WERI-Rb-1 (cell line): ENCODE data around the gene ABCC11.

Experiments used
- DNase-seq: peaks from one replicate; pipeline ENCODE4 v3.0.0-alpha.2; 2020
- H3K27ac ChIP-seq: fragments of 250-450 bp; sonication (Bioruptor Pico); 2 replicates; pipeline ENCODE4 v1.5.1; 2020; ENCODE audit warnings: mild to moderate bottlenecking, moderate library complexity
- H3K27me3 ChIP-seq: fragments of 250-450 bp; sonication (Bioruptor Pico); 2 replicates; pipeline ENCODE4 v1.5.1; 2021; ENCODE audit warnings: mild to moderate bottlenecking, low read depth, moderate library complexity; ENCODE audit not compliant: insufficient read depth, severe bottlenecking
- H3K36me3 ChIP-seq: fragments of 250-450 bp; sonication (Bioruptor Pico); 2 replicates; pipeline ENCODE4 v1.5.1; 2020; ENCODE audit warnings: mild to moderate bottlenecking, moderate library complexity
- H3K4me3 ChIP-seq: 2 replicates; pipeline ENCODE4 v1.5.1; 2011; ENCODE audit warnings: low read depth, mild to moderate bottlenecking, control low read depth, low read length
- H3K9me3 ChIP-seq: fragments of 250-450 bp; sonication (Bioruptor Pico); 2 replicates; pipeline ENCODE4 v1.5.1; 2021; ENCODE audit warnings: mild to moderate bottlenecking, moderate library complexity; ENCODE audit not compliant: severe bottlenecking
- TF ChIP-seq, protein P1 (sequence below): IDR thresholded peaks from 2 replicates; pipeline ENCODE4 v1.5.1; 2011; ENCODE audit warnings: low read depth, mild to moderate bottlenecking, control low read depth, inconsistent platforms, low read length

ABCC11 gene

DNA sequence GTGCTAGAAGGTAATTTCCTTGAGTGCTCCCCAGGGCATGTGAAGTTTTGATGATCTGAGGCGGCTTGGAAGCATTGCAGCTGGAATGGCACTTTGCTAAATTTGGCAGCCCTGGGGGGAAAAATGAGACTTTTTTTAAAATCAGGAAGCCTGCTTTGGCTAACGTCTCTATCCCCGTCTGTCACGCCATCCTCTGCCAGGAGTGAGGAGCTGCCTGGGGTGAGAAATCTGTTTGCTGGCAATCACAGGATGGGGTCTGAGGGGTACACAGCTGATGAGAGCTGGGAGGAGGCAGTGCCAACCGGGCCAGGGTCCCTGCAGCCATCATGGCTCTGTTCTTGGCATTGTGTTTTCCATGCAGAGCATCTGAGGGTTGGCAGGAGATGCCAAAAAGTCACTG, 93.6 kb downstream of the ABCC11 start:
- TF ChIP-seq, protein P1, sequence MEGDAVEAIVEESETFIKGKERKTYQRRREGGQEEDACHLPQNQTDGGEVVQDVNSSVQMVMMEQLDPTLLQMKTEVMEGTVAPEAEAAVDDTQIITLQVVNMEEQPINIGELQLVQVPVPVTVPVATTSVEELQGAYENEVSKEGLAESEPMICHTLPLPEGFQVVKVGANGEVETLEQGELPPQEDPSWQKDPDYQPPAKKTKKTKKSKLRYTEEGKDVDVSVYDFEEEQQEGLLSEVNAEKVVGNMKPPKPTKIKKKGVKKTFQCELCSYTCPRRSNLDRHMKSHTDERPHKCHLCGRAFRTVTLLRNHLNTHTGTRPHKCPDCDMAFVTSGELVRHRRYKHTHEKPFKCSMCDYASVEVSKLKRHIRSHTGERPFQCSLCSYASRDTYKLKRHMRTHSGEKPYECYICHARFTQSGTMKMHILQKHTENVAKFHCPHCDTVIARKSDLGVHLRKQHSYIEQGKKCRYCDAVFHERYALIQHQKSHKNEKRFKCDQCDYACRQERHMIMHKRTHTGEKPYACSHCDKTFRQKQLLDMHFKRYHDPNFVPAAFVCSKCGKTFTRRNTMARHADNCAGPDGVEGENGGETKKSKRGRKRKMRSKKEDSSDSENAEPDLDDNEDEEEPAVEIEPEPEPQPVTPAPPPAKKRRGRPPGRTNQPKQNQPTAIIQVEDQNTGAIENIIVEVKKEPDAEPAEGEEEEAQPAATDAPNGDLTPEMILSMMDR = no peak
- Histone ChIP-seq H3K27me3 (no peaks in the 10 kb centered on the region), H3K9me3 (no peaks in the 10 kb centered on the region), H3K4me3 (no peak overlapping the region), H3K27ac (no peak overlapping the region), H3K36me3 (no peaks in the 10 kb centered on the region)
- no peak for DNase-seq

GRCh38 chr16:48152226-48152625, 95.1 kb downstream of the ABCC11 start:
- H3K27me3 ChIP-seq = no peaks in the 10 kb centered on the region
- H3K4me3 ChIP-seq = no peak overlapping the region
- DNase-seq = no peak
- no peaks in the 10 kb centered on the region for H3K9me3 ChIP-seq
- H3K27ac ChIP-seq = no peak overlapping the region
- TF ChIP-seq, protein P1 = no peak
- no peaks in the 10 kb centered on the region for H3K36me3 ChIP-seq

- no peak overlapping the region for H3K4me3 ChIP-seq
- H3K9me3 ChIP-seq = no peaks in the 10 kb centered on the region
- TF ChIP-seq, protein P1 = no peak
- no peaks in the 10 kb centered on the region for H3K36me3 ChIP-seq
- DNase-seq = no peak
- no peaks in the 10 kb centered on the region for H3K27me3 ChIP-seq
- no peak overlapping the region for H3K27ac ChIP-seq
These were observed 96.6 kb downstream of the ABCC11 start for GRCh38 chr16:48150707-48151106.

DNA sequence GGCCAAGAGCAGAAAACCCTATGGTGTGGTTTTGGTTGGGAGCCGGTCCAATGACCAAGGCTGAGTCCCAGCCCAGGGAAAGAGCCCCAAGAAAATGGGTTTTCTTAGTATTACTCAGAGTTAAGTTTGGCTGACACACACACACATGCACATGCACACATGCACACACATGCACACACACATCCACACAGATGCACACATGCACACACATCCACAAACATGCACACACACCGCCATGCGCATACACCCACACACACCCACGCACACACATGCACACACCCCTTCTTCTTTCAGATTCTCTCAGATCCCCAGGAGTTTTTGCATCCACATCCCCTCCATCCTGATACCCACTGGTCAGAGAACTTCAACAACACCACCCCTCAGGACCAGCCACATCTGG, 100.6 kb downstream of the ABCC11 start:
- TF ChIP-seq, protein P1 = no peak
- no peak overlapping the region for H3K4me3 ChIP-seq
- no peaks in the 10 kb centered on the region for H3K9me3 ChIP-seq
- H3K27me3 ChIP-seq = no peaks in the 10 kb centered on the region
- DNase-seq = no peak
- H3K27ac ChIP-seq = no peak overlapping the region
- H3K36me3 ChIP-seq = no peaks in the 10 kb centered on the region

GRCh38 chr16:48146131-48146530, 101.2 kb downstream of the ABCC11 start:
- Histone ChIP-seq H3K27ac (no peak overlapping the region), H3K4me3 (no peak overlapping the region), H3K27me3 (no peaks in the 10 kb centered on the region), H3K9me3 (no peaks in the 10 kb centered on the region), H3K36me3 (no peaks in the 10 kb centered on the region)
- TF ChIP-seq, protein P1 = no peak
- DNase-seq = no peak

- no peak overlapping the region for H3K4me3 ChIP-seq
- DNase-seq = no peak
These were observed 103.4 kb downstream of the ABCC11 start for GRCh38 chr16:48143812-48144368.

More at GRCh38 chr16:48143812-48144368, 103.4 kb downstream of the ABCC11 start:
- no peak overlapping the region for H3K27ac ChIP-seq
- TF ChIP-seq, protein P1 = no peak
- H3K27me3 ChIP-seq = no peaks in the 10 kb centered on the region
- H3K36me3 ChIP-seq = no peaks in the 10 kb centered on the region
- H3K9me3 ChIP-seq = no peaks in the 10 kb centered on the region
